Stimulated activated CD8-positive, alpha-beta memory T cell treated with anti-CD3 and anti-CD28 coated beads, Interleukin-12 subunit alpha, Interleukin-12 subunit beta, amount 100 ng/mL, for 1 hour (primary cell): ENCODE results near the gene PANK3.
"Not testable (repeated sequence)": the region's sequence is repeated elsewhere in the genome, so short reads cannot be mapped to it uniquely, and the experiment has no call there.

Experiments used
- DNase-seq: peaks from one replicate; pipeline ENCODE4 v3.0.0-alpha.2; 2020; ENCODE audit warnings: low read depth

PANK3 gene

DNA sequence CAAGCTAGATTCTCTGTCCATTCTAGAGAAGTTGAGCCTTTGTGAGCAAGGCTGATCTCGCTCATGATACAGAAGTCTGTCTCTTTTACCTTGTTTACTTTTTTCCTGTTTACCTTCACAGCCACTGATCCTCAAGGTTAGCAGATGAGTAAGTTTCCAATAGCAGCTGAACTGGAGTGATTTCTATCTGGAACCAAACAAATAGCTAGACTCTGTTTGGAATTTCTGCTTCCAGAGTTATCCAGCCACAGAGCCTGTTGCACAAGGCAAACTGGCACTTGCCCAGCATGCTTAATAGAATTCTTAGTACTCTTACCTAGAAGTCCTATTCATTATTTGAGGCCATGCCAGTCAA, 12.8 kb upstream of the PANK3 start:
- DNase-seq, result no peak

DNA sequence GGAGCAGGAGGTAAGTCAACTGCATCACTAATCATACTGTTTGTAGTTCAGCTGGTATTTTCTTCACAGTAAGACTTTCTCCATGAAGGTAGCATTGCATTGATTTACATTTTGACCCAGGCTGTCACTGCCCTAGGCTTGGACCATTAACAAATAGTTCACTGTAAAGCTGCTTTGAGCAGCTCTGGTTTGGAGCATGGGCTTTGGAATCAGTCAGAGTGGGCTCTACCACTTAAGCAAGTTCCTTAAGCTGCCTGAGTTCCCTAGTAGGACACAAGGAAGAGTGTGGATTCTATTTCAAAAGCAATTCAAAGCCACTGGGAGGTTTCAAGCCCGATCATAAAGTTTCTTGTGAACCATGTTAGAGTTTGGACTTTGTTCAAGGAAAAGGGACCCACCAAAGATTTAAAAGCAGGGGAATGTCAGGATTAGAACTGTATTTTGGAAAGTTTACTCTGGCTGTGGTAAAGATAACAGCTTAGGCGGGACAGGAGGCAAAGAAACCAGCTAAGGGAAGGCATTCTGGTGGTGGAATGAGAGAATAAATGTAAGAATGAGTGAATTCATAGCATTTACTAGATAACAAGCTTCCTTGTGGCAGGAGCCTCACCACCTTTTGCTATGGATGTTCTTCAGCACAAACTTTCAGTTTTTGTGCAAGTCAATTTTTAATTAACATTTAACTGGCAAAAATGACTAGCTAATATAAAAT, 12.3 kb upstream of the PANK3 start:
- no peak for DNase-seq

DNA sequence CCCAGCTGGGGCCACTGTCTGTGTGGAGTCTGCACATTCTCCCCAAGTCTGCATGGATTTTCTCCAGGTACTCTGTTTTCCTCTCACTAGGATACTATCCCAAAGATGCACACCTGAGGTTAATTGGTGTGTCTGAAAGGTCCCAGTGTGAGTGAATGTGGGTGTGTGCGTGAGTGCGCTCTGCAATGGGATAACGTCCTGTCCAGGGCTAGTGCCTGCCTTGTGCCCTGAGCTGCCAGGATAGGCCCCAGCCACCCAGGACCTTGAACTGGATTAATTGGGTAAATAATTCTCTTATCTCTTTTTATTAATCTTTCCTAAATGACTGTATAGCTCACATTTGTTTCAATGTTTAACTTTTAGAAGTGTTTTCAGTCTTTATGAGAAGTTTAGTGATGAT, 11.5 kb upstream of the PANK3 start:
- DNase-seq, result no peak

DNA sequence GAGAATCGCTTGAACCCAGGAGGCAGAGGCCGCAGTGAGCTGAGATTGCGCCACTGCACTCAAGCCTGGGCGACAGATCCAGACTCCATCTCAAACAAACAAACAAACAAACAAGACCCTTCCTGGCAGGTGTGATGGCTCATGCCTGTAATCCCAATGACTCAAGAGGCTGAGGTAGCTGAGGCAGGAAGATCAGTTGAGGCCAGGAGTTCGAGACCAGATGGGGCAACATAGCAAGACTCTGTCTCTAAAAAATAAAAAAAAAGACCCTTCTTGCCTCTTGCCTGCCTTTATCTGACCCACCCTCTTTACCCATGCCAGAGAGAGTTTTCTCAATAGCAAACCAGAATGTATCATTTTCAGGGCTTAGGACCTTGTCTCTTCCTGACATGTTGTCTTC, 8.8 kb upstream of the PANK3 start:
- no peak for DNase-seq

DNA sequence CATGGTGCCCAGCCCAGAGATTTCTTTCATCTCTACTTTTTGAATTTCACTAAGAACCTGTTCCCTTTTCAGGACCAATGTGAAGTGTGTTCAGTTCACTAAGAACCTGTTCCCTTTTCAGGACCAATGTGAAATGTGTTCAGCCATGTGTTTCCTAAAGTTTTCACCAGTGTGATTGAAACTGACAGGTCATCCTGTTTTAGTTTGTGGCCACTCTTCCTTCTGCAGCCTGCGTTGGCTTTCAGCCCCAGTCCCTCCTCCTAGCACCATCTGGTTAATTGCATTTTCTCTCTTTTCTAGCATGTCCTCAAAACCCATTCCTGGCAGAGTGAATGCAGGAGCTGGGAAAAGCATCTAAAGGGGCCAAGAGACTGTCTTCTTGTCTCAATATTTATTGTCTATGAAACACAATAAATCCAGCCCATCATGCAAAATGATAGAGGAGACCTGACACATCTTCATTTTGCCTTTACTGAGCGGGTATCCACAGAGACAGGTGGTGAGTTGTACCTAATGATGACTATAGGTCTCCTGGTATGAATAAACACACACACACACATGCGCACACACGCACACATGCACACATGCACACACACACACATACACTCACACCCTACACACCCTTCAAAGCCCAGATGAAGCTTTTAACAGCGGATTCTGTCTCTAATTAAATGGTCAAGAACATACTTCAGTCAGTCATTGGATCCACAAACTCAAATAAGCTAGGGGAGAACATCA, 6.1 kb upstream of the PANK3 start:
- no peak for DNase-seq

DNA sequence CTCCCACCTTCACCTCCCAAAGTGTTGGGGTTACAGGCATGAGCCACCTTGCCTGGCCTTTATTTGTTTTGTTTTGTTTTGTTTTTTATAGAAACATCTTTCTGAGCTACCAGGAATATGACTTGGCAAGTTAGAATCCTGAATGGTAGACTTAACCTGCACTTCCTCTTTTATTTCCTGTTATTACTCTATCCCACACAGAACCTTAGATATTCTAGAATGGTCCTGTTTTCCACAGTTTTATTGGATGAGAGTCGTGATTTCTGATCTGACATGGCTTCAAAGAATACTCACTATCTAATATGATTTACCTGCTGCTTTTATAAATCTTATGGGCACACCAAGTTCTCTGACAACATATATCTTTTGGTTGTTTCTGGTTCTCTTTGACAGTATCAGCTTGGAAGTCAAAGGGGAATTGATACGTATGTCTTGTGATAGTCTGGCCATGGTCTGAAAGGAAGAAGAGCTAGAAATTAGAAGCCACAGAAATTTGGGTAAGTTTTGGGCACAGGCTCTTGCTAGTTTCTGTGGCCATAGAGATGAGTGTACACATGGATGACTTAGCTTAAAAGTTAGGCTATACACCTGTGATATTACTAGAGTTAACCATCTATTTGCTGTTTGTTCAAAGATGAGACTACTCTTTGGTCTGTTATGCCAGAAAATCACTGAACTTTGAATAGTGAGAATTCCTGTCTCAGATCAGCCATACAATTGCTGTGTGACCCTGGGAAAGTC, 4.7 kb upstream of the PANK3 start:
- DNase-seq, result no peak

DNA sequence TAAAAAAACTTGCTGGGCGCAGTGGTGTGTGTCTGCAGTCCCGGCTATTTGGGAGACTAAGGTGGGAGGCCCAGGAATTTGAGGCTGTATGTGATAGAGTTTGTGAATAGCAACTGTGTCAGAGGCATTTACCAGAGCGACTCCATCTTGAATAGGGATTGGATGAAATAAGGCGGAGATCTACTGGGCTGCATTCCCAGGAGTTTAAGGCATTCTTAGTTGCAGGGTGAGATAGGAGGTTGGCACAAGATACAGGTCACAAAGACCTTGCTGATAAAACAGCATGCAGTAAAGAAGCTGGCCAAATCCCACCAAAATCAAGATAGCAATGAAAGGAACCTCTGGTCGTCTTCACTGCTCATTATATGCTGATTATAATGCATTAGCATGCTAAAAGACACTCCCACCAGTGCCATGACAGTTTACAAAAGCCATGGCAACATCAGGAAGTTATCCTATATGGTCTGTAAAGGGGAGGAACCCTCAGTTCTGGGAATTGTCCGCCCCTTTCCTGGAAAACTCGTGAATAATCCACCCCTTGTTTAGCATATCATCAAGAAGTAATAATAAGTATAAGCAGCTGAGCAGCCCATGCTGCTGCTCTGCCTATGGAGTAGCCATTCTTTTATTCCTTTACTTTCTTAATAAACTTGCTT, 1.8 kb upstream of the PANK3 start:
- DNase-seq, result not testable (repeated sequence)

DNA sequence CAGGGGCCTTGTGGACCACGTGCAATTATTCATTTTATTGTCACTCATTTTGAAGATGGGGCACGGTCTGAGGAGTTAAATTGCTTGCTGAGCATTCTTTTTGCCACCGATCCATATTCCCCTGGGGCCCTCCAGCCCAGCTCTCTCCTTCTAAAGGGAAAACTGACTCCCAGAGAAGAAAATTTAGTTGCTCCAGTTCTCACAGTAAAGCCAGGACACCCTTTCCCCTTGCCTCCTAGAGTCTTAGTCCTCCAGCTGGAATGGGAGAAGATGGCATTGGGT, 1.0 kb upstream of the PANK3 start:
- DNase-seq, result no peak

DNA sequence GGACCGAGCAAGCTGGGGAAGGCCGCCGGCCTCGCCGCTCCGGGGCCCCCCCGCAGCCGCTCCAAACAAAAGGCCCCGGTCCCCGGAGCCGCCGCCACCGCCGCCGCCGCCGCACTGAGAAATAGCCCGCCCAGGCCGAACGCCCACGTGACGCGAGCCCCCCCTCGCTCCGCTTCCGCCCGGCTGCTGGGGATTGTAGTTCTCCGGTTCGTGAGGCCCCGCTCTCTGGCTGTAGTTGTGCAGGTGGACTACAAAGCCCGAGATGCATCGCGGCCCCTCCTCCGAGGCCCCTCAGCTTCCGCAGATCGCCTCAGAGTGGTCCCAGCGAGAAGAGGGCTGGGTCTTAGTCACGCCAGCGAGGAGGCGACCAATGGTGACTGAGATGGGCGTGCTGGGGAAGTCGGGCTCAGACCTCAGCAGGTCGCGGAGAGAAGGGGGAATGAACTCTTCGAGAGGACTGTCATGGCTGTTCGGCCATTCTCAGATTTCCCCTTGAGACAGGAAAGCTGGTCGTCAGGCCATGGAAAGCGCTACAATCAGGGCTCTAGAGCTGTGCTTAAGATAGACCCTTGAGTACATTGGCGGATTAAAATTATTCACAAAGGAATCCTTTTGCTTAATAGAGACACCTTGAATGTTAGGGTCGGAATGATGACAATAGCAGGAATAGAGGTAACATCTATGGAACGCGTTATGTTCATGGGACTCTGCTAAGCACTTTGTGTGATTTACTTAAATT, 489 bp upstream of the PANK3 start:
- peak; percentile 93 for DNase-seq

DNA sequence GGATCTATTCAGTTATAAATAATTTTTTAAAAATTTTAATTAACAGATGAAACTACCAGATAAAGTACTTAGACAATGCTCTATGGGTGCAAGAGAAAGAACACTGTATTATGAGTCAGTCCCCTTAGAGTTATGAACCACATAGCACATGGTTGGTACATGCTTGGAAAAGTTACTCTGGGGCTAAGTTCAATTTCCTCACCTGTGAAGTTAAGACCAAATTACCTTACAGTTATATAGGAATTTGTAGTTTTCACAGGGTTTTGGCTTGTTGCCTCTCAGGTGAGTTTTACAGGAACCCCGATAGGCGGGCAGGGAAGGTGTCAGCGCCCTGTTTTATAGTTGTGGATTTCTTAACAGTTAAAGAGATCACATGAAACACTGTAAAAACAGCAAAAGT, 1.2 kb downstream of the PANK3 start:
- no peak for DNase-seq

DNA sequence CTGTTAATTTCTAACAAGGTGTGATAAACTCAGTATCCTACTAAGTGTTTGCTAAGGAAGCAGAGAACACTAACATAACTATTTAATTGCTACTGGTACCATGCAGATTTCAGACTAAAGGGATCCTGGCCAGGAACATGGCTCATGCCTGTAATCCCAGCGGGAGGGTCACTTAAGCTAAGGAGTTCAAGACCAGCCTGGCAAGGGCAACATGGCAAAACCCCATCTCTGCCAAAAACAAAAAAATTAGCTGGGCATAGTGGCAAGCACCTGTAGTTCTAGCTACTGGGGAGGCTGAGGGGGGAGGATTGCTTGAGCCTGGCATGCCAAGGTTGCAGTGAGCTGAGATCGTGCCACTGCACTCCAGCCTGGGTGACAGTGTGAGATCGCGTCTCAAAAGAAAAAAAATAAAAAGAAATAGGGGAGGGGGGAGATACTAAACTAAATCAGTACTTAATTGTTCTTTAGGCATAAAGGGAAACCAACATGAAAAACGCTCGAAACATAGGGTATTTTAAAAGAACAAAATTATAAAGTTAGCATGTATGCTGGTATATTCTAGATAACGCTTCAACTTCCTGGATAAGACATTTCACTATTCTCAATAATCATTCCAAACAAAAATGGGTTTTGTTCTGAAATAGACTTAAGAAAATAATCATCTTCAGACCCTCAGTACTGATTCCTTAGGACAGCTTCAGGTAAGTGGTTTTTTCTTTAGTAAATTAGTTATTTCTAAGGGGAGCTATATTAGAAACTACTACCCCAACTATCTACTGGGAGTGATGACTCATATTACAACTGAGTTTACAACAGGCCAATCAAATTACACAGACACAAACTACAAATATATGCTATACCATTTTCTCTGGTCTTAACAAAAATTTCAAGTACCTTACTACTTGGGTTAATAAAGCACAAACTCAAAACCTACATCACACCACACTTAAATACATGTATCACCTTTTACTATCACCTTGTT, 3.5 kb downstream of the PANK3 start:
- DNase-seq, result no peak

DNA sequence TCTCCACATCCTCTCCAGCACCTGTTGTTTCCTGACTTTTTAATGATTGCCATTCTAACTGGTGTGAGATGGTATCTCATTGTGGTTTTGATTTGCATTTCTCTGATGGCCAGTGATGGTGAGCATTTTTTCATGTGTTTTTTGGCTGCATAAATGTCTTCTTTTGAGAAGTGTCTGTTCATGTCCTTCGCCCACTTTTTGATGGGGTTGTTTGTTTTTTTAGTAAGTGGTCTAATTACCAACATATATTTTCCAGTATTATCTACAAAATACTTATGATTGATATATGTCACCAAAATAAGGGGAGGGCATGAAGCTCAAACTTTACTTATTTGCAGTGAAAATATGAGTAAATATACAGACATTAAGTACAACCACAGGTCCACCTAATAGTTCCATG, 5.0 kb downstream of the PANK3 start:
- not testable (repeated sequence) for DNase-seq

DNA sequence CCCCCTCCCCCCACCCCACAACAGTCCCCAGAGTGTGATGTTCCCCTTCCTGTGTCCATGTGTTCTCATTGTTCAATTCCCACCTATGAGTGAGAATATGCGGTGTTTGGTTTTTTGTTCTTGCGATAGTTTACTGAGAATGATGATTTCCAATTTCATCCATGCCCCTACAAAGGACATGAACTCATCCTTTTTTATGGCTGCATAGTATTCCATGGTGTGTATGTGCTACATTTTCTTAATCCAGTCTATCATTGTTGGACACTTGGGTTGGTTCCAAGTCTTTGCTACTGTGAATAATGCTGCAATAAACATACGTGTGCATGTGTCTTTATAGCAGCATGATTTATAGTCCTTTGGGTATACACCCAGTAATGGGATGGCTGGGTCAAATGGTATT, 5.5 kb downstream of the PANK3 start:
- DNase-seq, result not testable (repeated sequence)

DNA sequence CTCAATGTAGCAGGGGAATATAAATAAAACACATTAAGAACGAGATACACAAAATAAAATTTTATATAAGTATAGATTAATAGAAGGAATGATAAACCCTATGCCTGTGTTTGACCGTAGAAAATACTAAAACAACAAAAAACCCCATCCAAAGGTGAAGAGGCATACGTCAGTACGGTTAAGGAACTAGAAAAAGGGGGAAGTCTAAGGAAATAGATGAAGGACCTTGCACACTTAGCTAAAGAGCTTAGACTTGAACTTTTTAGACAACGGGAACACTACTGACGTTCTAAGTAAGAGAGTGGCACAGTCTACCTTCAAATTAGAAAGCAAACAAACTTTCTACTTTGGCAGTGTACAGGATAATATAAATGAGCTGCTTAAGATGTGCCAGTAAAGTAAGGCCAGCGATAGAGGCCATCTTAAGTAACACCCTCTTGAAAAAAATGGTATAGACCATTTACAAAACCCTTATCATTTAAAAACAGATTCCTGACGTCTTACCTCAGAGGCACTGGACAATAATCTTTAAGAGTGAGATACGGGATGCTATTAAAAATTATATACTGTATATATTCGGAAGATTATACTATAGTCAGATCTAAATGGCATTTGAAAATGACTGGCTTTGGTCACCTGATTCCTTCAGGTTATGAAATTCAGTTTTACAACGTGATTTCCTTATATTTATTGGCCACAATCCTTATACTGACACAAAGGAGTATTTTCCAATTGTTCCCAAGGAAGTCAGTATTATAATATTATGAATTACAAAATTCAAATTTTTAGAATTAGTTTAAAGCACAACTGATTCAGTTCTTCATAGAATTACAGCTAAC, 8.5 kb downstream of the PANK3 start:
- no peak for DNase-seq

DNA sequence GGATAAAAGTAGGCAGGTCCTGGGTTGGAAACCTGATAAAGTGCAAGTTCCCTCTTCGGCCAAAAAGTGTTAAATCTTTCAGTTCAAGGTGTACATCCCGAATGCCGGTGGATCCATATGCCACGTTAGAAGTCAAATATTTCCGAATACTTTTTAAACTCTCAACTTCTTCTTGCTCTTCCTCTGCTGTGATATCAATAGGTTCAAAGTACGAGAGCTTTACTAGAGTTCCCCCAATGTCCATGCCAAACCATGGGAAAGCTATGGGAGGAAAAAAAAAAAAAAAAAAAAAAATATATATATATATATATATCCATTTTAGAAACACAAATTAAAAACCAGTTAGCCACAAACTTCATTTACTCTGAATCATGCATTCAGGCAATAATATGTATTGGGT, 10.4 kb downstream of the PANK3 start:
- no peak for DNase-seq

DNA sequence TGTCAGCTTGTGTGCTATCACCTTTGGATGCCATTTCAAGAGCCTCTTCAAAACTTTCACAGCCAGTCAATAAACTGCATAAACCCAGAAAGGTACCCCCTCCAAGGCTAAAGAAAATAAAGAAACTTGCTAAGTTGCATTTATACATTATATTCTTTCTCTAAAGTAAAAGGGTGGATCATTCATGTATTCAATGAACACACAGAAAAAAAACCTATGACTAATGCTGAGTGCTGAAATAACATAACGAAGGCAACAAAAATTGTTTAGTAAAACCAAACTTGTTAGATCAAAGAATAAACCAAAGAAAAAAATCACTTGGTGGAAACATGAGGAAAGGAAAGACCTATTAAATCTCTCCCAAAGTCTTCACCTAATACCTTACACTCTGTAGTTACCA, 15.2 kb downstream of the PANK3 start:
- DNase-seq, result no peak

DNA sequence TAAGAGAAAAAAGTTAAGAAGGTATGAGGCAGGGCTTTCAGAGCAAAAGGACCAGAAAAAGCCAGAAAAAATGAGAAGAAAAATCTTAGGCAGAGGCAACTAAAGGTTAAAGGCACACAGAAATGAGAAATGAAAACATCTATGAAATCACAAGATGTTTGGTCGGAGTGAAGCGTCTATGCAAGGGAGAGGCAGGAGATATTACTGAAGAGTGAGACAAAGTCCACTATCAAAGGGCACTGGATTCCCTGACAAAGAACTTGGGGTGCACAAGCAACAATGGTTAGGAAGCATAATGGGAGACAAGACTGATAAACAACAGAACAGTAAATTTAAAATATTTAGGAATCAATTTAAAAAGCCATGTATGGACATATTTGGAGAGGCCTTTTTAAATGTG, 16.9 kb downstream of the PANK3 start:
- DNase-seq, result no peak

DNA sequence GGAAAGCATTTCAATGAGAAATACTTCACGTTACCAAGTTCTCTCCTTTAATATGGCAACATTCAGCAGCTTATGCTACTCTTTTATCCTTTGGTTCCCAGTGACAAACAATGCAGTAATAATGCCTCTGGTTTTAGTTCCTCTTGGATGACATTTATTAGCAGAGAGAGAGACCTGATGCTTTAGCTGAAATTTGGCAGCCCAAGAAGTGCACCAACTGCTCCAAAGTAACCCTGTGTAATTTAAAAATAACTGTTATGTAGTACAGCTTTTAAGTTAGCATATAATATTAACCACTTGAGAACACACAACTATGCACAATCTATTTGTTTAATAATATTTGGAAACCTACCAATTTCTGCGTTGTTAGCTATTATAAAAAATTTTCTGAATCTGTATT, 21.8 kb downstream of the PANK3 start:
- no peak for DNase-seq

DNA sequence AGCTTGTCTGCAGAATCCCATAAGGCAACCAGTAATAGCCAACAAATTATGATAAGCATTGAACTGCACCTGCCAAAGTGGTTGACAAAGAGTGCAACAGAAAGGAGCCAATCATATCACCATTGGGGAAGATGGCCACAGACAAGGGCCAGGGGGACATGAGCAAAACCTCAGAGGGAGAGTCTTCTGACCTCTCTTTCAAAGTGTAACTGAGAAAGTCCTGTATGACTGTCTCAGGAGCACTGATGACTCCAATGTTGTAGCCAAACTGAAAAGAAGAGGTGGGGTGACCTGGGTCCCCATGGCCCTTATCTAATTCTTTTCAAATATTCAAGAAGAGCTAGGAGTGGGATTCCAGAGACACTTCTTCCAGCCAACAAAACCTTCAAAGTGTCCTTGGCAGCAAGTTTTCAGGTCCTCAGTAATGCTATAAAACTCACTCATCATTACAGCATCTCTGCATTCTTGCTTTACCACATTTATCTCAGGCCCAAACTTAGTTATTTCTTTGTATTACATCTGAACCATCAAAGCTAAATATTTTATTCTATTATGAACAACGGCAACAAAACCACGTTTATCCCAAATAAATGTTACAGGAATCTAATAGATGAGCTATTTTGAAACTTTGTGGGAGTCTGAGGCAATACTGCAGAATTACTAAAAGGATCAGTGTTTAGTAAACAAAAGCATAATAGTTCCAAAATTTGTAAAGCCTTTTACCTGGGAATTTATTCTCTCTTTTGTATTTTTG, 25.6 kb downstream of the PANK3 start:
- no peak for DNase-seq
